Large intestine (tissue), 3 donors: Measurements from ENCODE around the gene GABRD. TPM values are rescaled to one million over a fixed set of nuclear protein-coding genes. Genes with fewer than 3 reads are reported as not detected.
"Not testable (repeated sequence)": the region's sequence is repeated elsewhere in the genome, so short reads cannot be mapped to it uniquely, and the experiment has no call there.

Experiments
- DNase-seq, 2 donors: peaks; one replicate each; pipeline versions ENCODE4 v3.0.0 to v3.0.0-alpha.2; 2013
- H3K27ac ChIP-seq: one replicate; pipeline ENCODE4 v1.5.1; 2013; ENCODE audit warnings: low read length
- H3K27me3 ChIP-seq: 2 replicates; pipeline ENCODE4 v1.6.1; 2013; ENCODE audit warnings: low read length; ENCODE audit not compliant: control insufficient read depth, insufficient read depth
- H3K36me3 ChIP-seq: 2 replicates; pipeline ENCODE4 v1.6.1; 2013; ENCODE audit warnings: low read length; ENCODE audit not compliant: control insufficient read depth, insufficient read depth
- H3K4me1 ChIP-seq: one replicate; pipeline ENCODE4 v1.6.1; 2013; ENCODE audit warnings: low read length; ENCODE audit not compliant: control insufficient read depth, insufficient read depth
- H3K4me3 ChIP-seq: one replicate; pipeline ENCODE4 v1.5.1; 2013; ENCODE audit warnings: low read length
- H3K9me3 ChIP-seq: one replicate; pipeline ENCODE4 v1.6.1; 2013; ENCODE audit warnings: mild to moderate bottlenecking, low read depth, low read length, moderate library complexity; ENCODE audit not compliant: control insufficient read depth
- WGBS: methylation state at CpG from one replicate; pipeline ENCODE4 v1.1.5; 2013; ENCODE audit warnings: low lambda C conversion rate; ENCODE audit not compliant: insufficient coverage; 5-methylcytosine and 5-hydroxymethylcytosine counted together
- polyA plus RNA-seq: library from polyadenylated mRNA; unstranded; fragments of 120-200 nt; gene quantifications from one replicate; pipeline ENCODE4 v1.2.1, GENCODE V29; 2013

Gene GABRD
- polyA plus RNA-seq, 1 donor, result 0.54 TPM

- WGBS, result no CpG with 5 or more reads among the region's 19 CpGs
- DNase-seq, result no peak
- no peak overlapping the region for H3K4me3 ChIP-seq
- no peaks in the 10 kb centered on the region for H3K4me1 ChIP-seq
- H3K27ac ChIP-seq, result no peak overlapping the region
- peaks cover 5% of the 10 kb centered on the region for H3K27me3 ChIP-seq
- no peaks in the 10 kb centered on the region for H3K36me3 ChIP-seq
- H3K9me3 ChIP-seq, result peaks cover 21% of the 10 kb centered on the region
These were observed 43.1 kb upstream of the GABRD start for GRCh38 chr1:1976031-1976430.

DNA sequence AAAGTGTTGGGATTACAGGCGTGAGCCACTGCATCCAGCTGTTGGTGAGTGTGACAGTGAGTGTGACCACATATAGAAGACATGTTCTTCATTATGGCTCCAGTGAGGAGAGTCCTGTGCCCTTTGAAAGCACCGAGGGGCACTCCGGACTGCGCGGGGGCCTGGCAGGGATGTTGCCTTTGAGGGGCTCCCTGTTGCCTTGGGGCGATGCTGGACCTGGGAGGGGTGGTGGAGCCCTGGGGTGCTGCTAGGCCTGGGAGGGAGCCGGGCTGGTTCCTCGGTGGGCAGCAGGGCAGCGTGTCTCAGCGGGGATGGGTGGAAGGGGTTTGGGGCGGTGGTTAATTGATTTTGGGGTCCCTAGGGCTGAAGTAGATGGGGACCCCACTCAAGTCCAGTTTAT, 41.0 kb upstream of the GABRD start:
- Histone ChIP-seq H3K27ac (no peak overlapping the region), H3K4me1 (no peaks in the 10 kb centered on the region), H3K36me3 (no peaks in the 10 kb centered on the region), H3K4me3 (no peak overlapping the region), H3K9me3 (peaks cover 28% of the 10 kb centered on the region), H3K27me3 (peaks cover 5% of the 10 kb centered on the region)
- WGBS, result 100% methylated on average over 1 of the region's 11 CpGs
- no peak for DNase-seq

DNA sequence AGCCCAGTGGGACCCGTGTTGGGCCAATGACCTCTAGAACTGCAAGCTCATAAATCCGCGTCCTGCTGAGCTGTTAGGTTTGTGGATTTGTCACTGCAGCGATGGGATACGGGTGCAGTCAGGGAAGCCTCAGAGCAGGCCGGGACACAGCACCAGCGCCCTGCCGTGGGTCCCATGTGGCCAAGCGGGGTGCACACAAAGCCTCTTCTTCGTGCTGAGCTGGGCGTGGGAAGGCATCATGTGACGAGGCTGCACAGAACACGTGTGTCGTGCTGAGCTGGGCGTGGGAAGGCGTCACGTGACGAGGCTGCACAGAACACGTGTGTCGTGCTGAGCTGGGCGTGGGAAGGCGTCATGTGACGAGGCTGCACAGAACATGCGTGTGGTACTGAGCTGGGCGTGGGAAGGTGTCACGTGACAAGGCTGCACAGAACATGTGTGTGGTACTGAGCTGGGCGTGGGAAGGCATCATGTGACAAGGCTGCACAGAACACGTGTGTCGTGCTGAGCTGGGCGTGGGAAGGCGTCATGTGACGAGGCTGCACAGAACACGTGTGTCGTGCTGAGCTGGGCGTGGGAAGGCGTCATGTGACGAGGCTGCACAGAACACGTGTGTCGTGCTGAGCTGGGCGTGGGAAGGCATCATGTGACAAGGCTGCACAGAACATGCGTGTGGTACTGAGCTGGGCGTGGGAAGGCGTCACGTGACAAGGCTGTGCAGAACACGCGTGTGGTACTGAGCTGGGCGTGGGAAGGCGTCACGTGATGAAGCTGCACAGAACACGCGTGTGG, 40.3 kb upstream of the GABRD start:
- not testable (repeated sequence) for DNase-seq, H3K36me3 ChIP-seq, H3K27me3 ChIP-seq, H3K4me1 ChIP-seq, H3K4me3 ChIP-seq, H3K27ac ChIP-seq
- 94% methylated on average over 7 of the region's 51 CpGs for WGBS
- peaks cover 31% of the 10 kb centered on the region for H3K9me3 ChIP-seq

DNA sequence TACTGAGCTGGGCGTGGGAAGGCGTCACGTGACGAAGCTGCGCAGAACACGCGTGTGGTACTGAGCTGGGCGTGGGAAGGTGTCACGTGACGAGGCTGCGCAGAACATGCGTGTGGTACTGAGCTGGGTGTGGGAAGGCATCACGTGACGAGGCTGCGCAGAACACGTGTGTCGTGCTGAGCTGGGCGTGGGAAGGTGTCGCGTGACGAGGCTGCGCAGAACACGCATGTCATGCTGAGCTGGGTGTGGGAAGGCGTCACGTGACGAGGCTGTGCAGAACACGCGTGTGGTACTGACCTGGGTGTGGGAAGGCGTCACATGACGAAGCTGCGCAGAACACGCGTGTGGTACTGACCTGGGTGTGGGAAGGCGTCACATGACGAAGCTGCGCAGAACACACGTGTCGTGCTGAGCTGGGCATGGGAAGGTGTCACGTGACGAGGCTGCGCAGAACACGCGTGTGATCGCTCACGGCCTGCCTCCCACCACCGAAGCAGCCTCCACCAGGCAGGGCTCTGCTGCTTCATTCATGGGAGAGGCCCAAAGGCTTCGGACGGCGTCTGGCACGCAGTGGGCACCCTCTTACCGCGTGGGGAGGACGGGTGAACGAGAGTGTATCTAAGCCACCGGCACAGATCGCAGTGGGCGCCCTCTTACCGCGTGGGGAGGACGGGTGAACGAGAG, 39.5 kb upstream of the GABRD start:
- Histone ChIP-seq H3K27ac (no peak overlapping the region), H3K4me3 (no peak overlapping the region), H3K9me3 (peaks cover 31% of the 10 kb centered on the region), H3K4me1 (no peaks in the 10 kb centered on the region), H3K27me3 (peaks cover 5% of the 10 kb centered on the region), H3K36me3 (no peaks in the 10 kb centered on the region)
- DNase-seq, result no peak
- WGBS, result no CpG with 5 or more reads among the region's 61 CpGs

DNA sequence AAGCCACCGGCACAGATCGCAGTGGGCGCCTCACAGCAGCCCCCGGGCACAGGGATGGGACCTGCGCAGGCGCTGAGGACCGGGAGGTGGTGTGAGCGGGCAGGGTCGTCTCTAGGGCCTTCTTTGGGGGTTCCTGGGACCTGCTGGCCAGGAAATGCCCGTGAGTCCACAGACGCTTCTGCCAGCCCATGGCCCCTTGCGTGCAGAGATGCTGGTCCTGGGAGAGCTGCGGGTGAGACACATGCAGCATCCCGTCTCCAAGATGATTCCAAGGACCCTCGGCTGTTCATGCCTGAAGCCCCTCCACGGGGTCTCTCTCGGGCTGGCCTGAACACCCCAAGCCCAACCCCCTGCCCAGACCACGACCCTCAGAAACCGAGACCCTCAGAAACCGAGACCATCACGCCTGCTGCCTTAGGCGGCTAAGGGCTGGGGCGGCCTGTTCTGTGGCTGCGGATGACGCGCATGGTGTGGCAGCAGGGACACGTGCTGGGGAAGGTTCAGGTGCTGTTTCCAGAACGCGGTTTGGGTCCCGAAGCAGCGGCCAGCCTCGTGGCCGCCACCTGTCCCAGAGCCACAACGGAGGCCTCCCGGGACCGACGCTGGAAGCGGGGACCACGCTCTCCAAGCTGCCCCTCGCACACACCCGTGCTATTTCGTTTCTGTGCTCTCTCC, 38.5 kb upstream of the GABRD start:
- no peak for DNase-seq
- Histone ChIP-seq H3K9me3 (peaks cover 31% of the 10 kb centered on the region), H3K36me3 (no peaks in the 10 kb centered on the region), H3K4me3 (no peak overlapping the region), H3K27me3 (peaks cover 5% of the 10 kb centered on the region), H3K4me1 (no peaks in the 10 kb centered on the region), H3K27ac (no peak overlapping the region)
- 100% methylated on average over 1 of the region's 42 CpGs for WGBS

DNA sequence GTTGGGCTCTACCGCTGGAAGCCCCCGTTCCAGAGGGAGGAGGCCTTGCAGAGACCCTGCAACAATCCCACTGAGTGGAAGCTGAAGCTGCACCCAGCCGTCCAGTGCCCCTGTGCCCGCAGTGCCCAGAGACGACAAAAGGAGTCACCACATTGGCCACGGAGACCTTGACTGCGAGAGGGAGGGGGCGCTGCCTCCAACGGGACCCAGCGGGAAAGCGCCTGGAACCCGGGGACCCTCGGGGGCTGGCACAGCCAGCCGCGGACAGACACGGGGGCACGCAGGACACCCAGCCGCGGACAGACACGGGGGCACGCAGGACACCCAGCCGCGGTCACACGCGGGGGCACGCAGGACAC, 38.0 kb upstream of the GABRD start:
- DNase-seq, result no peak
- Histone ChIP-seq H3K9me3 (peaks cover 28% of the 10 kb centered on the region), H3K27ac (no peak overlapping the region), H3K27me3 (no peaks in the 10 kb centered on the region), H3K4me3 (no peak overlapping the region), H3K36me3 (no peaks in the 10 kb centered on the region), H3K4me1 (no peaks in the 10 kb centered on the region)
- whole genome bisulfite sequencing, result no CpG with 5 or more reads among the region's 26 CpGs

DNA sequence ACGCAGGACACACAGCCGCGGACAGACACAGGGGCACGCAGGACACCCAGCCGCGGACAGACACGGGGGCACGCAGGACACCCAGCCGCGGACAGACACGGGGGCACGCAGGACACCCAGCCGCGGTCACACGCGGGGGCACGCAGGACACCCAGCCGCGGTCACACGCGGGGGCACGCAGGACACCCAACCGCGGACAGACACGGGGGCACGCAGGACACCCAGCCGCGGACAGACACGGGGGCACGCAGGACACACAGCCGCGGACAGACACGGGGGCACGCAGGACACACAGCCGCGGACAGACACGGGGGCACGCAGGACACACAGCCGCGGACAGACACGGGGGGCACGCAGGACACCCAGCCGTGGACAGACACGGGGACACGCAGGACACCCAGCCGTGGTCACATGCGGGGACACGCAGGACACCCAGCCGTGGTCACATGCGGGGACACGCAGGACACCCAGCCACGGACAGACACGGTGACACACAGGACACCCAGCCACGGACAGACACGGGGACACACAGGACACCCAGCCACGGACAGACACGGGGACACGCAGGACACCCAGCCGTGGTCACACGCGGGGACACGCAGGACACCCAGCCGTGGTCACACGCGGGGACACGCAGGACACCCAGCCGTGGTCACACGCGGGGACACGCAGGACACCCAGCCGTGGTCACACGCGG, 37.4 kb upstream of the GABRD start:
- DNase-seq, H3K4me1 ChIP-seq, H3K4me3 ChIP-seq, H3K36me3 ChIP-seq, H3K27ac ChIP-seq, H3K27me3 ChIP-seq: not testable (repeated sequence)
- H3K9me3 ChIP-seq, result peaks cover 28% of the 10 kb centered on the region
- WGBS, result no CpG with 5 or more reads among the region's 73 CpGs

- no peak for DNase-seq
- no CpG with 5 or more reads among the region's 36 CpGs for WGBS
- peaks cover 28% of the 10 kb centered on the region for H3K9me3 ChIP-seq
These were observed 36.5 kb upstream of the GABRD start for GRCh38 chr1:1982379-1983232.

DNA sequence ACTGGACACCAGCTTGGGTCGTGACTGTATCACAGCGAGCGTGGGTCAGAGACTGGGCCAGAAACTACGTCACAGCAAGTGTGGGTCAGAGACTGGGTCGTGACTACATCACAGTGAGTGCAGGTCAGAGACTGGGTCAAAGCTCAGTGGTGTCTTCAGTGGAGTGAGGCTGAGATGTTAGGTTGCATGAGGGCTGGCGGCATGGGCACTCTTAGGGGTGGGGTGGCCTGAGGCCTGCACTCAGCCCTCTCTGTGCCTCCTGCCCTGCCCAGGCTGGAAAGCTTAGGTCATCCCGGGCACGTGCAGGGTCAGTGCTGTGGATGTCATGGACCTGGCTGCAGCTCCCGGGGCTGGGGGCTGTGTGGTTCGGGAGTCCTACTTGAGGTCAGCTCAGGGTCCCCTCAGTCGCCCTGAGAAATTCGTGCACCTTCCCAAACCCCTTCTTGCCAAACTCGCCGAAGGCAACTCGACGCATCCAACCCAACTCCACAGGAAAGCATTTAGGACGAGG, 34.5 kb upstream of the GABRD start:
- Histone ChIP-seq H3K9me3 (peaks cover 24% of the 10 kb centered on the region), H3K4me1 (no peaks in the 10 kb centered on the region), H3K27me3 (peaks cover 13% of the 10 kb centered on the region), H3K27ac (no peak overlapping the region), H3K4me3 (no peak overlapping the region), H3K36me3 (no peaks in the 10 kb centered on the region)
- WGBS, result no CpG with 5 or more reads among the region's 17 CpGs
- DNase-seq, result no peak

More at GRCh38 chr1:1982379-1983232, 36.5 kb upstream of the GABRD start:
- Histone ChIP-seq H3K4me1 (no peaks in the 10 kb centered on the region), H3K4me3 (no peak overlapping the region), H3K36me3 (no peaks in the 10 kb centered on the region), H3K27me3 (no peaks in the 10 kb centered on the region), H3K27ac (no peak overlapping the region)
